ENCODE data around the gene RASL10B.

Gene RASL10B

DNA sequence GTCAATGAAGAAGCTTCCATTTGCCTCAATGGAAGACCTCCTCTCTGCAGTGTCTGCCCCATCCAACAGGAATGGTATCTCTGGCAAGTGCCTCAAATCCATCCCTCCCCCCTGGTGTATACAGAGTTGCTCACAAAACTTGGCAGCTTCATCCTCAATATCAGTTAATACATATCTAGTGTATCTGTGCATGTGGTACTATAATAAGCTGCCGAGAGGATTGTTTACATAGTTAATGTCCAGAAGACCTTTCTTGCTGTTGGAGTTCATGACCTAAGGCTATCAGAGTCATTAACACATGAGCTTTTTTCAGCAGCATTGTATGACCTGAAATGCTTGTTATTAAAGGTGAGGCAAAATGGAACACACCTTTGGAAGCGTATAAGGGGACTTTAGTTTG, 14.0 kb upstream of the RASL10B start:
- no peak for DNase-seq (ENCODE audit: low read depth)

DNA sequence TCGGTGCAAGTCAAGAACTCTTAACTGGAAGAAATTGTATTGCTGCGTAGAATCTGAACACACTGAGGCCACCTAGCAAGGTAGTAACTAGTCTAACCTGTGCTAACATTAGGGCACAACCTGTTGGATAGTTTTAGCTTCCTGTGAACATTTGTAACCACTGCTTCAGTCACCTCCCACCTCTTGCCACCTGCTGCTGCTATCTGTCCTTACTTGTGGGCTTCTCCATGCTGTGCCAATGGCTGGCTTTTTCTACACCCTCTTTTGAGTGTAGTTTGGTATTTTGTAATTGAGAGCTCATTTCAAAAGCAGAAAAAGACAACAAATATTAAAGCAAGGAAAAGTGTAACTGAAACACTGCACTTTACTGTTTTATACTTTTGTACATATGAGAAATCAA, 7.7 kb upstream of the RASL10B start:
- DNase-seq (ENCODE audit: low read depth), result no peak

DNA sequence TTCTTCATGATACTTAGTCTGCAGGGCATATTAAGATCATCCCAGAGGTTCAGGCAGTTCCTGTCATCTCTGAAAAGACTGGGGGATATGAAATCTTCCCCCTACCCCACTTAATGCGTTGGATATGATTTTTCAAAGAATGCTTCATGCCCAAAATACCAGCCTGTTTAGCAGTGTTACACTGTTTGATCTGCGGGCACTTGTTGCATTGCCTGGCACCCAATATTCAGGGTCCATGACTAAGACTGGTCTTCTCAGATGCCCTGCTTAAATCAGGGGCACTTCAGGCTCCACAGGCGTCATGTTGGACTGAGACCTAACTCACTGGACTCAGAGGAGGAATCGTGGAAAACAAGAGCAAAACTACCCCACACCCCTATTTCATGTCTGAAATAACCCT, 6.4 kb upstream of the RASL10B start:
- DNase-seq (ENCODE audit: low read depth), result no peak

DNA sequence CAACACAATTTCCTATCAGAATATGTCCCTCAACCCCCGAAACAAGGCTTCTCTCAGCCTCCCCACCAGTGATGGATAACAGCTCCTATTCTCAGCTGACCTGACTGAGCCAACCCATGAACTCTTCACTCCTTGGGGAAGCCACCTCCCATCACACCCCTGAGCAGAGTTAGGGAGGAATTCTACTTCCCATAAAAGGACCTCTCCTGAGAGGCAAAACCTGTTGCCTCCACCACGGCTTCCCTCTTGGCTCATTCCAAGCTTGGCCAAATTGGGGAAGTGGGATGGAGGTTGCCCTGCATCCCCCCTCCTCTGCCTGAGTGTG, 5.7 kb upstream of the RASL10B start:
- DNase-seq (ENCODE audit: low read depth), result no peak

DNA sequence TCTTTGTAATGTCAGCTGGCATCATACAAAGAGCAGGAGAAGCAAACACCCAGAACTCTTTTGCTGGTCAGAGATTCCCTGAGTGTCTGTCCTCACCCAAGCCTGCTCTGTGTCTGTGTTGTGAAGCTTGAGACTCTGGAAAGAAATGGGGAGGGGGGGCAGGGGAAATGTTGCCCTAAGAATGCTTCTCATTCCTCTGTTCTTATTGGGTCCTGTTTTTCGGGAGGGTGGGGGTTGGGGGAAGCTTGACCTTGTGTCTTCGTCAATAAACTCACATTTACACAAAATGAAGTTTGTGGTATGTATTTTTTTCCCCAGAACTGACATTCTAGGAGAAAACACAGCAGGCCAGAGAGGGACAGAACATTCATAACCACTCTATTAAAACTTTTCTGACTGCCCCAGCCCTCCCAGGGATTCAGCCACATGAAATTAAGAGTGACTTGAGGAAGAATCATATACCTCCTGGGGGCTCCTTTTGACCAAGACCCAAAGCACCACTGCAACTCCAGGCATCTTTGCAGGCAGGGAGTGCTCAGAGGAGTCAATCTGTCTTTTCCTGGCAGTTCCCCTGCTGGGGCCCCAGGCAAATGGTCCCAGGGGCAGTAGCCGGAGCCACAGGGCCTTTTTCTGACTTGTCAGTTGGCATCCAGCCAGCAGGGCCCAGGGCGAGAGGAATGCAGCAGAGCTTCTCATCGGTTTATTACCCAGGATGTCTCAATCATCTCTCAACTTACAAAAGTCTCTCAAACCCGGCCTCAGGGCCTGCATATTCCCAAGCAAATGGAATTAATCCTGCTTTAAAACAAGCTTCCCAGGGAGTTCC, 5.1 kb upstream of the RASL10B start:
- DNase-seq (ENCODE audit: low read depth), result no peak

DNA sequence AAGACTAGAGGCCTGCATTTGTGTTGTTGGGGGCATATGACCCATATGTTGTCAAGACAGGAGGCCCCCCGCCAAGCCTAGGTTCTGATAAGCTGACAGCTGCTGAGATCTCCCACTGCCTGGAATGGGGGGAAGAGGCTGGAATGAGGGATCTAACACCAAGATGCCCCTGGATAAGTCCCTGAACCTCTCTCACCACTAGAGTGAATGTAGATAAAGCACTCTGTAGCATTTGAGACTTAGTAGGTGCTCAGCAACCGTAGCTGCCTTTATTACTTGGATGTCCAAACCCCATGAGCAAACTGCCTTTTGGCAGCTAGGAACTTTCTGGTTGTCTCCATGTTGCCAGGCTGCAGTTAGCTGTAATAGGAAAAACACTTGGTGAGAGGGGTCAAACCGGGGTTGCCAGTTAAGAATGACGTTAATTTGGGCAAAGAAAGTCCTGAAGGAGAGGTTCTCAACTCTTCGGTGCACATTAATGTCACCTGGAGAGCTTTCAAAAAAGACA, 4.4 kb upstream of the RASL10B start:
- DNase-seq (ENCODE audit: low read depth), result no peak

DNA sequence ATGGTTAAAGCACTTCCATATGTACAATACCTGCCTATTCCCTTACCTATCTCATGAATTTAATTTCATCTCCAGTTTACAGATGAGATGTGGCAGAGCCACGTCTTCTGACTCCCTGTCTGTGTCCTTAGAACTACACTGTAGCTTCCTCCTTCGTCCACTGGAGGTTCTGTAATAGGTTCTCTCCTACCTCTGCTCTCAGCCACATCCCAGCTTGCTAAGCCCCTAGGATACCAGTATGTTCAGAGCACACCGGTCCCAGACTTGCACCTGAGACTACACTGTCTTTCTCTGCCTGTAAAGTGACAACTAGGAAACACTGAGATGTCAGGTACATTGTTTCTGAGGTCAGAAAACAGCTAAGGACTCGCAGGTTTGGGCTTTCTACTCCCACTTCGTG, 3.8 kb upstream of the RASL10B start:
- DNase-seq (ENCODE audit: low read depth), result no peak

DNA sequence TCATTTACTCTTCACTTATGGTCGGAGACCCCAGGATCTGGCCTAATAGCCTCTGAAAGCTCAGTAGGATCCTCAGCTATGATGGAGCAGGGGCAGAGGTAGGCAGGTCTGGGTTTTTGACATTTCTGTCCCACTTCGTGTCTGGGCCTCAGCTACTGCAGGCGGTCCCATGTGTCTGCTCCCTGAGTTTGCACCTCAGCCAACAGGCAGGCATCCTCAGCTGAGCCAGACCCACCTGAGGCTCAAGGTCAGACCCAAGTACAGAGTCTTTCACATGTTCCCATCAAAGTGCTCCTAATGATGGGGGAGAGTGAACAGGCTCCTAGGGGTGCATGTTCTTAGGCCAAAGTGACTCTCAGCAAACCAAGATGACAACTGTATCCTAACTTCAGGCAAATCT, 2.9 kb upstream of the RASL10B start:
- no peak for DNase-seq (ENCODE audit: low read depth)

DNA sequence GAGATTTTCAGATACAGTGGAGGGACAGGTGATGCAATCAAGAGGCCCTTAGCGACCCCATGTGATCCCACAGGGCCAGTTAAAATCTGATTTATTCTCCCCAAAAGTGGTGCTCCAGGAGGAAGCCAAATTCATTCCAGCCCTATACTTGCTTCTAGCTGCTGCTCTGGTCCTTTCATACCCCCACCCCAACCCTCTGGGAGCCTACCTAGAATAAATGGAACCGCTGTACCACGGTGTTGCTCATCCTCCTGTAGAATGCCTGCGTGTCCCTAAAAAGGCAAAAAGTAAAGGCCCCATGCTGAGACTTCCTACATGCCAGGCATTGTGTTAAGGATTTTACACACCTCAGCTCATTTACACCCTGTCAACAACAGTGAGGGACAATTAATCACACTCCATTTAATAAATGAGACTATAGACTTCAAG, 2.0 kb upstream of the RASL10B start:
- no peak for DNase-seq (ENCODE audit: low read depth)

DNA sequence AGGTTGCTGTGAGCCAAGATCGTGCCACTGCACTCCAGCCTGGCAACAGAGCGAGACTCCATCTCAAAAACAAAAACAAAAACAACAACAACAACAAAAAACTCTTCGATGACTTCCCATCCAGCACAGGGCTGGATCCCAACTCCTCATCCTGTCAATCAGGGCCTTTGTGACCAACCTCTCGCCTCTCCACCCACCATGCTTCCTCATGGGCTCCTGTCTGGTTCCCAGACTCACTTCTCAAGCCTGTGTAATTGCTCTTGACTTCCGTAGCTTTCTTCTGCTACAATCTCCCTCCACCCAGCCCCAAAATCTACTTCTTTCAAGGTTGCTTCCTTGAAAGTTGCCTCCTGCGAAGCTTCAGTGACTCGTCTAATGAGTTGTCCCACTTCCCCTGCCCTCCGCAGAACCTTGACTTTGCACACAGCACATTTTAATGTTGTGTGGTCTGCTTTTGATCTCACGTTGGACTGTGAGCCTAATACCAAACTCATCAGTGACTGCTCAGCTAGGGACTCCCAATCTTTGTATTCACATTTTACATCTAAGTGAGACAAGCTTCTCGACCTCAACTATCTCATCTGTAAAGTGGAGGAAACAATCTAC, 936 bp upstream of the RASL10B start:
- DNase-seq (ENCODE audit: low read depth), result no peak

DNA sequence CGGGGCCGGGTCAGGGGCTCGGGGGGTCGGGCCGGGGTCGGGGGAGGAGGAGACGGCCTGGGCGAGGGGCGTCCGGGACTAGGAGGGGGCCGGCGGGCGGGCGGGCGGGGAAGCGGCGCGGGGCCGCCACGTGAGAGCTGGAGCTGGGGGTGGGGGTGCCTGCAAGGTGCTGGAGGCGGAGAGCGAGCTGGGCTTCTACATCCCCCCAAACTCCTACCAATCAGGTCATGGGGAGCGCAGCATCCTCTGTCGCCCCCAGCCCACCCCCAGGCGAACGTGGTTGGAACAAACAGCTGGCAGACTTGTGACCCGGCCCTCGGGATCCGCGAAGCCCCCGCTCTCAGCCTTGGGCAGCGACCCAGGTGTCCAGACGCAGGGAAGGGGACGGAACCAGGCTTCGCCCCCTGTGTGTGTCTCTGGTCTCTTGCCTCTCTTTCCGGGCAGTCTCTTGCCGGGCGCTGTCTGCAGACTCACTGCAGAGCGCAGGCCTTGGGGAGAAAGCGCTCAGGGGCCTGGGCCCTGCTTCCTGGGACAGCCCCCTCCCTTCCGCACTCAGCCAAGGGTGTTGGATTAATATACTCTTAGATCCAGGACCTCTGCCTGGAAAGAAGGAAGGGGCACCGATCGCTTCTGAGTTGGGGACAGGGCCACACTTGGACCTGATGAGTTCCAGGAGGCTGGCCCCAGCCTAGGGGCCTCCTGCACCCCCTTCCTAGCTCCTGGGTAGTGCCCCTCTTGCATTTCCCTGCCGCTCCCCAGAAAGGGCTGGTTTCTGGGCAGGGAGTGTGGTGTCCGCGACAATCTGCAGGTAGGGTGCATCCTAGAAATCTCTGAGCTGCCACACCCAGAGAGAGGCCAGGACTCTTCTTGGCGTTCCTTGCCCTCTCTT, 722 bp downstream of the RASL10B start:
- no peak for DNase-seq (ENCODE audit: low read depth)

DNA sequence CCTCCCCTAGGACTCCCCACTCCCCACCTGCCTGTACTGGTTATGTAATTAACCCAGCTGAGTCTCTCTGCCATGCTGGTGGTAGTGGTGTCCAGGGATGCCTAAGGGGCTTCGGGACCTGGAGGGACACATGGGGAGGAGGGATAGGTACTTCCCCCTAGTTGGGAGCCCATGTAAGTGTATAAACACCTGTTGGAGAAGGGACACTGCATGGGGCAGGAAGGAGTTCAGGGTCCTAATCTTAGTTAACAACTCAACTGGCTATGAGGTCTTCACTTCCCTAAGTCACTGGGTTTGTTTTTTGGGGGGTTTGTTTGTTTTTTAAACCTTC, 1.3 kb downstream of the RASL10B start:
- no peak for DNase-seq (ENCODE audit: low read depth)

DNA sequence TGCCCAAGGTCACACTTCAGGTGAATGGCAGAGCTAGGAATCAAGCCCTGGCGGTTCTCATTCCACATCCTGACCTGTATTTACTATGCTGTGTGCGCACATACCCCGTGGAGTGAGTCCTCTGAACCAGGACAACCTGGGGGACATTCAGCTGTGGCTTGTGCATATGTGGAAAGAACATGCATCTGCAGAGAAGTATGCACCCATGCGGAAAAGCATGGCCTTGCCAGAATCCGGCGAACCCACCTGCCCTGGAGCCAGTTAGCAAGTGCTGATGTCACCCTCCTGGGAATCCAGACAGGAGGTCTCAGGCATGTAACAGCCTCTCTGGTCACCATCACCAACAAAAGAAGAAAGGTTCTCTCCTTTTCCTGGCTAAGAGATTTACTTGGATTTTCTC, 1.9 kb downstream of the RASL10B start:
- no peak for DNase-seq (ENCODE audit: low read depth)

DNA sequence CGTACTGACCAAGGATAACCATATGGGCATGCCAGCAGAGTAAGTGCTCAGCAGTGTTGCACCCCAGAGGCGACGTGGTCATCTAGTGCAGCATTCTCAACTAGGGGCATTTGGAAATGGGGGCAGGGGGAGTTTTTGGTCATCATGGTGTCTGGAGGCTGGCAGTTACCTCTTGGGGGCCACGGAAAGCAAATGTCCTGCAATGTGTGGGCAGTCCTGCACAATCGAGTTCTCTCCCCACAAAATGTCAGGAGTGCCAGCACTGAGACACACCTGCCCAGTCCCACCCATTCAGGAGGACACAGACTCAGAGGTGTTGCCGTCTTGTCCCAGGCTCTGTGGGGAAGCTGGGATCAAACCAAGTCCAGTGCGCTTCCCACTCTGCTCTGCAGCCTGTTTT, 3.0 kb downstream of the RASL10B start:
- no peak for DNase-seq (ENCODE audit: low read depth)

DNA sequence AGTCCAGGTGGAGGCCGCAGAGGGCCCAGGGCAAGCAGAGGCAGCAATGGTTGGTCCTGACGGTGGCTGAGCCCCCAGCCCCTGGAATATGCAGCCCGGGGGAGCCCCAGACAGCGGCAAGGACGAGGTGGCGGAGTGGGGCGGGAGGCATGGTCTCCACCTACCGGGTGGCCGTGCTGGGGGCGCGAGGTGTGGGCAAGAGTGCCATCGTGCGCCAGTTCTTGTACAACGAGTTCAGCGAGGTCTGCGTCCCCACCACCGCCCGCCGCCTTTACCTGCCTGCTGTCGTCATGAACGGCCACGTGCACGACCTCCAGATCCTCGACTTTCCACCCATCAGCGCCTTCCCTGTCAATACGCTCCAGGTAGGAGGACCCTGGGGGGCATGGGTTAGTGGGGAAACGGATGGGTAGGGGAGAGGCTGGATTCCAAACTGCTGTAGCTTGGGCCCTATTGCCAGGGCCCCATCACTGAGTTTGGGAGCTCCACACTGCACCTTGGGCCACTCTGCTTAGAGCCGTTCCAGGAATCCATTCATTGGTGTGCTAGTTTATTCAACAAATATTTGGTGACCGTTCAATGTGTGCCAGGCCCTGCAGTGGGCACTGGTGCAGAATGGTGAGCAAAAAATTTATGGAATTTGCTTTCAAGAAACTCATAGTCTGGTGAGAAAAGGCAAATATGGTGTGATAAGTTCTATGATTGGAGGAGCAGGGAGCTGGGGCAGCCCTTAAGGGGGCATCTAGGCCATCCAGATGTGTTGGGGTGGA, 3.8 kb downstream of the RASL10B start:
- DNase-seq (ENCODE audit: low read depth), result no peak

DNA sequence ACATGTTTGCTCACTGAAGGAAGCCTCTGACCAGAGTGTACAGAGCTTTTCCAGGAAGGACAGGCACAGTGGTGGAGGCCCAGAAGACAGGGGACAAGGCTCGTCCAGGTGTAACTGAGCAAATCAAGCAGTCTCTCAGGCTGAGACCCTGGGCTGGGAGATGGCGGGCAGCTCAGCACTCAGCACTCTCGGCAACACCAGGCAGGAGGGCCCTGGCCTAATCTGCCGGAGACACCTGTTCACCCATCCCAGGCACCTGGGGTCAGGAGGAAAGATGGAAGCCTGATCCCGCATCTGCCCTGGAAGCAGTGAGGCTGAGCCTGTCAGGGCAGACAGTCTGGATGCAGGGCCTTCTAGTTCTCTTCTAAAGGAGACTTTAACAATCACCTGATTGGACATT, 4.8 kb downstream of the RASL10B start:
- DNase-seq (ENCODE audit: low read depth), result no peak

DNA sequence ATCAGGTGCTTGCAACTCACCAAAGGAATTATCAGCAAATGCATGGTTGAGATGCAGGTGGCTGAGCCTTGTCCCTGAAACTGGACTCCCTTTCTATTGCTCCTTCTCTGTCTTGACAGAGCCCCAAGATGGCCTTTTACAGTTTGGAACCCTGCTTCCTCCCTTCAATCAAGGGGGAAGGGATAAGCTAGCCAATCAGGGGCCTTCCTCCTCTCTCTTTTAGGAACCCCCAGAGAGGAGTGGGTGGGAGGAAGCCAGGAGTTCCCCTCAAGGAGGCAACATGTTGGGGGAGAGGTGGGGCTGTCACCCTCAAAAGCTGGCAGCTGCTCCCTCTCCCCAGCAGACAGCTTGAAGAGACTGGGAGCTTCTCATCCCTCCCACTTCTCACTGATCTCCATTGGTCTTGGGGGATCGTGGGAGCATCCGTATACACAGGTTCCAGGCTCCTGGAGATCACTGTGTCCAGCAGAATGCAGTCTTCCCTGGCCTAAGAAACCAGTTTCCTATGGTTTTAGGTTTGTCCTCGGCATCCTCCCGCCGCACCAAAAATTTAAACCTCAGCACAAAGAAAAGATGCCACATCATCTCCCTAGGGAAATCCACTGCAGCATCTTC, 7.2 kb downstream of the RASL10B start:
- no peak for DNase-seq (ENCODE audit: low read depth)

DNA sequence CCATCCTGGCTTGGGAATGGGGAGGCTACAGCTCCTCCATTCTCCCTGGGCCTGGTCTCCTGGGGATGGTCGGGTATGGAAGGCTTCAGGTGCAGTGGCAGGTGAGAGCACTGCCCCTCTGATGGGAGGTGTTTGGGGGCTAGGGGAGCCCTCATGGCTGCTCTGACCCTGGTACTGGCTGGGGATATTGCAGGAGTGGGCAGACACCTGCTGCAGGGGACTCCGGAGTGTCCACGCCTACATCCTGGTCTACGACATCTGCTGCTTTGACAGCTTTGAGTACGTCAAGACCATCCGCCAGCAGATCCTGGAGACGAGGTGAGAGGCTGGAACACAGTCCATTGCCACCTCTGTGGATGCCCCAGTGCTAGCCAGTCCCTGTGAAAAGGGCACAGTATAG, 8.8 kb downstream of the RASL10B start:
- no peak for DNase-seq (ENCODE audit: low read depth)

DNA sequence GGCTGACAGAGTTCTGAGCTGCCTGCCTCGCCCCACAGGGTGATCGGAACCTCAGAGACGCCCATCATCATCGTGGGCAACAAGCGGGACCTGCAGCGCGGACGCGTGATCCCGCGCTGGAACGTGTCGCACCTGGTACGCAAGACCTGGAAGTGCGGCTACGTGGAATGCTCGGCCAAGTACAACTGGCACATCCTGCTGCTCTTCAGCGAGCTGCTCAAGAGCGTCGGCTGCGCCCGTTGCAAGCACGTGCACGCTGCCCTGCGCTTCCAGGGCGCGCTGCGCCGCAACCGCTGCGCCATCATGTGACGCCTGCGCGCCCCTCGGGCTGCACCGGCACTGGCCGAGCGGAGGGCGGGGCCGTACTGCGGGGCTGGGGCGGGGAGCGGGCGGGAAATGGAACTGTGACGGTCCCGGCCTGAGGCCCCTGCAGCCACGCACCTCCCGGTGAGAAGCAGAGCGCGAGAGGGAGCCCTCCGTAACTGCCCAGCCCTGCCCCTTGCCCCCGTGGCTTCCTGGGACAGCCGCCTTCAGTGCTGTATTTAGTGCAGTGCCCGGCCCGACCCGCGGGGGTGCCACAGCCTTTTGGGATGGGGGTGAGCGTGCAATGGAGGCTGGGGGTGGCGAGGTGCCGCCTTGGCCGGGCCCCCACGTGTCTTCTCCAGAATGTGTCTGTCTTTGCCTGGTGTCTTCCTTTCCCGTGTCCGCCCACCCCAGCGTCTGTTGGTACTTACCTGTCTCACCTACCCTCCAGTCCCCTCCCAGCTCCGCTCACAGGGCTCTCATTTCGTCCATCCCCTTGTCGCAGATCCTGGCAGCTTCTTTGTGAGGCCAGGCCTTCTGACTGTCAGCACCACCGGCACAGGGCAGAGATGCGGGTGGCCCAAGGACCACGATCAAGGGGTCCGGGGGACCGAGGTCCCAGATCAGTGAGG, 9.8 kb downstream of the RASL10B start:
- DNase-seq (ENCODE audit: low read depth), result no peak

DNA sequence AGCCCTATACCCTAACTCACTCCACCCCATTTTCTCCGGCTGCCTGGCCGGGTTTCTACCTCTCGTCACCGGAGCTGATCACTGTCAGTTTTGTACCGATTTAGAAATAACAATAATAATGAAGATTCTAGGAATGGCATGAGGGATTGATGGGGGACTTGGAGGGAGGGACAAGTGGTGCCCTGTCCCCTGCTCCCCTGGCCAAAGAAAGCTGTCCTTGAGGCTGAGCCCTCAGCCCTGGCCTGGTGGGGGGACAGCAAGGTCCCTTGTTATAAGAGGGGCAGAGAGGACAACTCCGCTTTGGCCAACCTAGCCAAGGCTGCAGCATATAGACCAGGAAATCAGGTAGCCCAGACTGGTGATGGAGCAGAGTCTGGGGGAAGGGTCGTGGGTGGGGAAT, 11.1 kb downstream of the RASL10B start:
- no peak for DNase-seq (ENCODE audit: low read depth)
